Measurements from ENCODE around the gene PGA3.
"Not testable (repeated sequence)": the region's sequence is repeated elsewhere in the genome, so short reads cannot be mapped to it uniquely, and the experiment has no call there.

PGA3 gene

DNA sequence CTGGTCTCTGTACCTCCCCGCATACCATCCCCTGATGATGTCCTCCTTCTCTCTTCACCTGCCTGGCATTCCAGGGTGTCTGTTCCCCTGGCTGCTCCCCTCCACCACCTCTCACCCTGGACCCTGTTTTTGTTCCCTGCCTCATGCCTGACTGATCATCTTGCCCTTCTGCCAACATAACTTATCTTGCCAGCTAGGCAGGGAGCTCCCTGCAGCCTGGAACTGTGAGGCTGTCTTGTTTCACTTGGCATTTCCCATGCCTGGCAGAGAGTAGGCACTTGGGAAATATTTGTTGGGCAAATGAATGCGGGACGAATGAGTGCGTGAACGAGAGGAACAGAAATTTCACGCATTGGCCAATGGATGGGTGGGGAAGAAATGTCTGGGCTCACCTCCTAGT lies 7.3 kb downstream of the PGA3 start:
- CTCF ChIA-PET; DNase-seq (ENCODE audit: low spot score); H3K27ac ChIP-seq; POLR2A ChIA-PET (ENCODE audit: low non-redundant PET): not testable (repeated sequence)

DNA sequence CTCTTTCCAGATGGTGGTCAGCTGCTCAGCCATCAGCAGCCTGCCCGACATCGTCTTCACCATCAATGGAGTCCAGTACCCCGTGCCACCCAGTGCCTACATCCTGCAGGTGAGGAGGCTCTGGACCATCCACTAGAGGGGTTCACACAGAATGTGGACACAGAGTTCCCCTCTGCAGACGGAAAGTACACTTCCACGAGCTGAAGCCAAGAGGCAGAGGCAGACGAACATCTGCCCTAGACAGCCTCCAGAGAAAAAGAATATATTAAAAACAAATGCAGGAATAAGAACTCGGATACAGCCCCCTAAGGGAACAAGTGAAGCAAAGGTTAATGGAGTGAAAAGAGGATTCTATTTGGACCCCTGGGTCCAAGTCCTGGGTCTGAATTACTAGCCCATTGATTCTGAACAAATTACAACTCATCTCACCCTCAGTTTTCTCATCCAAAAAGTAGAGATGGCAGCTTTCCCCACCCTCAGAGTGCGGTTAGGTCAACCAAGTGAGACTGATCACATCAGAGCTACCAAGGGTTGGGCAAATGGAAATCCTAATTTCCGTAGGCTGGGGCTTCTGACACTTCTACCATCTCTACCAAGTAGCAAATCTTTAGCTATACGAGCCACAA lies 8.1 kb downstream of the PGA3 start:
- DNase-seq (ENCODE audit: low spot score); H3K27ac ChIP-seq; CTCF ChIA-PET; POLR2A ChIA-PET (ENCODE audit: low non-redundant PET): not testable (repeated sequence)

DNA sequence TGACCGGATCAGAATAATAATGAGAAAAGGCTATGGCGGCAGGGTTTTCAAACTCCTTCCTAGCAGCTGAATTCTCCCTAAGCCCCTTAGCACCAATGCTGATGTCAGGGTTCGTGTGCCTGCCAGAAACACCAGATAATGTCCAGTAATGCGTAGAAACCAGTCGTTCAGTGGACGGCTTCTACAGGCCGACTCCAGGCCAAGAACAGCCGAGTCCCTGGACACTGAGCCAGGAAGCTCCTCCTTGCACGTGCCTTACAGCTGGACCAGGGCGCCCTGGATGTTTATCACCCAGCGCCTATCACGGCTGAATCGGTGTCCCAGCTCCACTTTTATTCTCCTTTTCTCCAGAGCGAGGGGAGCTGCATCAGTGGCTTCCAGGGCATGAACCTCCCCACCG lies 8.9 kb downstream of the PGA3 start:
- POLR2A ChIA-PET (ENCODE audit: low non-redundant PET); DNase-seq (ENCODE audit: low spot score); H3K27ac ChIP-seq; CTCF ChIA-PET: not testable (repeated sequence)

DNA sequence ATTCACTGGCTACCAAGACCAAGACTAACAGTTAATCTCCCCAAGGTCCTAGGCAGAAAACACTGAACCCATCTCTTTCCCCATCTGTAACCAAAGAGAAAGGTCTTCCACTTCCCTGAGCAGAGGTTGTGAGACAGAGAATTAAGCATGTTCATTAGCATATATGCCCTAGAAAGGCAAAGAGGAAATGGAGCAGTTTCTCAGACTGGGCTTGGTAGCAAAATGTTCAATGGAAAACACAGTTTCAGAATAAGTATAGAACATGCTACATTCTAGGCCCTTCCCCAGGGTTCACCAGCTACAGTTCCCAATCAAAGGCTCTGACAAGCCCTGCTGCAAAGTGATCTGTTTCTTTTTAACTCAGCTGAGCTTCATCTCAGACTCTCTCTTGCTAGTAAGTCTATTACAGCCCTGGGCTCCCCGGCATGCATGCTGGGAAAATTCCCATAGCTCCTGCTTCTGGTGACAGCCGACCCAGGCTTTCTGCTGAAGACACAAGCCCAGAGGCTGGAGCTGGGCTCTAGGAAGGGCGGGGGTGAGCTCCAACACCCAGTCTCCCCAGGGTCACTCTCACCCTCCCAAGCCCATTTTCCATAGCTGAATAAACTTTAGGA lies 10.5 kb downstream of the PGA3 start:
- not testable (repeated sequence) for DNase-seq (ENCODE audit: low spot score)

DNA sequence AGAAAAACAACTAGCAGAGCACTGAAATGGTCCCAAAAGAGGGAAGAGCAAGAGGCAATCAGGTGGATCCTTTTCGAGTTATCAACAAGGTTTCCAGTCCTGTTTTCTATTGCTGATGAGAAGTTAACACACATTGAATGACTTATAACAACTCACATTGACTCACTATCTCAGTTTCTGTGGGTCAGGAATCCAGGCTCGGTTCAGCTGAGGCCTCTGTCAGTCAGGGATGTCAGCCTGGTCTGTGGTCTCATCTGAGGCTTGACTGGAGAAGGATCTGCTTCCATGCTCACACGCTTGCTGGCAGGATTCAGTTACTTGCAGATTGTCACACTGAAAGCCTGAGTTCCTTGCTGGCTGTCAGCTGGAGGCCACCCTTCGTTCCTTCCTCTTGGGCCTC lies 15.0 kb downstream of the PGA3 start:
- DNase-seq (ENCODE audit: low spot score); H3K27ac ChIP-seq; POLR2A ChIA-PET (ENCODE audit: low non-redundant PET); CTCF ChIA-PET: not testable (repeated sequence)

More for the DNA sequence above, 10.5 kb downstream of the PGA3 start:
- H3K27ac ChIP-seq; POLR2A ChIA-PET (ENCODE audit: low non-redundant PET); CTCF ChIA-PET: not testable (repeated sequence)

DNA sequence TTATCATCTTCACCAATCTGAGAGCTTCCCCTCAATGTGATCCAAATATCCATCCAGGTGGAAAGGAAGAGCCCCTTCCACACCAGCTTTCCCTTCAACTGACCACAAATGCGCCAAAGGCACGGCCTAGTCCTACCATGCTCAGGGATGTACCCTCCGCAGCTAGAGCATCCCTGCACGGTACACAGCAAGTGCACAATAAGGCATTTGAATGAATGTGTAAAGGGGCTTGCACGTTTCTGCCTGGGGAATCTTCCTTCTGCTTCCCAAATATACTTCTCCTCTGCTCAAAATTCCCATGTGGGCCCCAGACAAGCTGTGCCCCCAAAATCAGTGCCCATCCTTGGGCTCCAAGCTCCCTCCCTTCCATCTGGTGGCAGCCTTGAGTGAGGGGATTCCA lies 15.7 kb downstream of the PGA3 start:
- POLR2A ChIA-PET (ENCODE audit: low non-redundant PET); H3K27ac ChIP-seq; DNase-seq (ENCODE audit: low spot score); CTCF ChIA-PET: not testable (repeated sequence)

DNA sequence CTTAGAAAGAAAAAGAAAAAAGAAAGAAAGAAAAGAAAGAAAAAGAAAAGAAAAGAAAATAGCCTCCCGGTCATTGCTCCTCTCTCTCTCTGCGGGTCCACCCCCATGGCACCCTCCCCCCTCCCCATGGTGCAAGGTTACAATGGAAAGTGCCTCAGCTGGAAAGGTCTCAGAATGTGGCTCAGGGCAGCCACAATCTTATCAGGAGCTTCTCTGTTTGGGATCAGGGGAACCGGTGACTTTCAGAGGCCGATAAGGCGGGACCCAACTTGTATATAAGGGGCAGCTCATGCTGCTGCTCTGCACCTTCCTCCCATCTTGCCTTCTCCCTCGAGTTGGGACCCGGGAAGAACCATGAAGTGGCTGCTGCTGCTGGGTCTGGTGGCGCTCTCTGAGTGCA lies 18.7 kb downstream of the PGA3 start, which contains the start of gene PGA4:
Gene PGA4, plus strand, starts transcription at position 301 of the 400 bp plus-strand sequence. Its CDS starts 54 bp downstream, at position 355.
- H3K27ac ChIP-seq; POLR2A ChIA-PET (ENCODE audit: low non-redundant PET); CTCF ChIA-PET; DNase-seq (ENCODE audit: low spot score): not testable (repeated sequence)

DNA sequence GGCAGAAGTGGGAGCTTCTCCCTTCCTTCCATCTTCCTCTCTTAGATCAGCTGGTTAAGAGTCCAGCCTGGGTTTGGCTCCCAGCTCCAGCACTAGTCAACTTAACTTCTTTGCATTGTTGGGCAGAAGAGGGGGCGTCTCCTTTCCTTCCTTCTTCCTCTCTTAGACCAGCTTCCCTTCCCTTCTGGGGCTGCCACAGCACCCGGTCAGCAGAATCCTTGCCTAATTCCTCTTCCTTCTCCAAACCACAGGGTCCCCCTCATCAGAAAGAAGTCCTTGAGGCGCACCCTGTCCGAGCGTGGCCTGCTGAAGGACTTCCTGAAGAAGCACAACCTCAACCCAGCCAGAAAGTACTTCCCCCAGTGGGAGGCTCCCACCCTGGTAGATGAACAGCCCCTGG lies 19.4 kb downstream of the PGA3 start:
- POLR2A ChIA-PET (ENCODE audit: low non-redundant PET); CTCF ChIA-PET: not testable (repeated sequence)

DNA sequence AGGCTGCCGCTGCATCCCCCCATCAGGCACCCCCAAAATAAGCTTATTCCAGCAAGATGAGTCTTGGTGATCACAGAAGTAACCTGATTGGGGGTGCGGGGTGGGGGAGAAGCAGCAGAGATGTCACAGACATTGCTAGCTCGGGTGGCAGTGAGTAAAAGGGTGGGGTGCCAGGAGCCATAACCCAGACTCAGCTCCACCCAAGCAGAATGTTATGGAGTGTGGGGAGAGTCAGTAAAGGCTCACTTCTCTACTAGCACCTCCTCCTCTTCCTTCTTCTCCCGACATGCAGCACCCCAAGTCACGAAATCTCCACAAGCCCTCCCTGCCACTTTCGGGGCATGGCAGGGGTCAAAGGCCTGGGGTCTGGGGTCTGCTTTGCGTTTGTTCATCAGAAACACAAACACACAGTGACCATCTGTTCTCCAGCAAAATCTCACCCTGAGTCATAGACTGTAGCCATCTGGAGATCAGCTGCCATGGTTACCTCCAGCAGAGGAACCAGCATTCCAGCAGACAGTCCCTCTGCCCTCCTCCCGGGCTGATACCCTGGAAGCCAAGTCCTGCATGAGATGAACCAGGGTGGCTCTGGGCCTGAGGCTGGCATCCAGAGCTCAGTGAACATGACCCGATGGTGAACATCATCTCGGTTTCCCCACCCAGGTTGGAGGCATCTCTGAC lies 23.3 kb downstream of the PGA3 start:
- POLR2A ChIA-PET (ENCODE audit: low non-redundant PET); CTCF ChIA-PET; H3K27ac ChIP-seq; DNase-seq (ENCODE audit: low spot score): not testable (repeated sequence)

More for the DNA sequence above, 19.4 kb downstream of the PGA3 start:
- not testable (repeated sequence) for H3K27ac ChIP-seq; DNase-seq (ENCODE audit: low spot score)

DNA sequence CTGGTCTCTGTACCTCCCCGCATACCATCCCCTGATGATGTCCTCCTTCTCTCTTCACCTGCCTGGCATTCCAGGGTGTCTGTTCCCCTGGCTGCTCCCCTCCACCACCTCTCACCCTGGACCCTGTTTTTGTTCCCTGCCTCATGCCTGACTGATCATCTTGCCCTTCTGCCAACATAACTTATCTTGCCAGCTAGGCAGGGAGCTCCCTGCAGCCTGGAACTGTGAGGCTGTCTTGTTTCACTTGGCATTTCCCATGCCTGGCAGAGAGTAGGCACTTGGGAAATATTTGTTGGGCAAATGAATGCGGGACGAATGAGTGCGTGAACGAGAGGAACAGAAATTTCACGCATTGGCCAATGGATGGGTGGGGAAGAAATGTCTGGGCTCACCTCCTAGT lies 26.1 kb downstream of the PGA3 start:
- POLR2A ChIA-PET (ENCODE audit: low non-redundant PET); DNase-seq (ENCODE audit: low spot score); CTCF ChIA-PET; H3K27ac ChIP-seq: not testable (repeated sequence)

DNA sequence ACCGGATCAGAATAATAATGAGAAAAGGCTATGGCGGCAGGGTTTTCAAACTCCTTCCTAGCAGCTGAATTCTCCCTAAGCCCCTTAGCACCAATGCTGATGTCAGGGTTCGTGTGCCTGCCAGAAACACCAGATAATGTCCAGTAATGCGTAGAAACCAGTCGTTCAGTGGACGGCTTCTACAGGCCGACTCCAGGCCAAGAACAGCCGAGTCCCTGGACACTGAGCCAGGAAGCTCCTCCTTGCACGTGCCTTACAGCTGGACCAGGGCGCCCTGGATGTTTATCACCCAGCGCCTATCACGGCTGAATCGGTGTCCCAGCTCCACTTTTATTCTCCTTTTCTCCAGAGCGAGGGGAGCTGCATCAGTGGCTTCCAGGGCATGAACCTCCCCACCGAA lies 27.7 kb downstream of the PGA3 start:
- DNase-seq (ENCODE audit: low spot score); CTCF ChIA-PET: not testable (repeated sequence)

DNA sequence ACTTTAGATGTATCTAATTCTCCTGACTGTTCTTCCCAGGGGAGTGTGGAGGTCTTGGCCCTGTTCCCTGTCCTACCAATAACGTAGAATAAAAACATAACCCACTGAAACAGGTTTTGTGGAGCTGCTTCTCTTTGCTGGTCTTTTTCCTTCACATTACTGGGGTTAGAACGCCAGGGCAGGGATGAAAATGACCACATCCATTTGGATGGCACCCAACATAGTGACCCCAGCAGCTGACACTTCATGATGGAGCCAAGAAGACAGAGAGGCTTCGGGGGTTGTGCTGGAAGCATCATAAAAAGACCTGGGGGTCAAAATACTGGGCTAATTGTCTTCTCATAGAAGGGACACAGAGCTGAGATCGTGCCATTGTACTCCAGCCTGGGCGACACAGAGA lies 28.3 kb downstream of the PGA3 start:
- POLR2A ChIA-PET (ENCODE audit: low non-redundant PET); CTCF ChIA-PET; DNase-seq (ENCODE audit: low spot score); H3K27ac ChIP-seq: not testable (repeated sequence)

More for the DNA sequence above, 27.7 kb downstream of the PGA3 start:
- POLR2A ChIA-PET (ENCODE audit: low non-redundant PET); H3K27ac ChIP-seq: not testable (repeated sequence)

DNA sequence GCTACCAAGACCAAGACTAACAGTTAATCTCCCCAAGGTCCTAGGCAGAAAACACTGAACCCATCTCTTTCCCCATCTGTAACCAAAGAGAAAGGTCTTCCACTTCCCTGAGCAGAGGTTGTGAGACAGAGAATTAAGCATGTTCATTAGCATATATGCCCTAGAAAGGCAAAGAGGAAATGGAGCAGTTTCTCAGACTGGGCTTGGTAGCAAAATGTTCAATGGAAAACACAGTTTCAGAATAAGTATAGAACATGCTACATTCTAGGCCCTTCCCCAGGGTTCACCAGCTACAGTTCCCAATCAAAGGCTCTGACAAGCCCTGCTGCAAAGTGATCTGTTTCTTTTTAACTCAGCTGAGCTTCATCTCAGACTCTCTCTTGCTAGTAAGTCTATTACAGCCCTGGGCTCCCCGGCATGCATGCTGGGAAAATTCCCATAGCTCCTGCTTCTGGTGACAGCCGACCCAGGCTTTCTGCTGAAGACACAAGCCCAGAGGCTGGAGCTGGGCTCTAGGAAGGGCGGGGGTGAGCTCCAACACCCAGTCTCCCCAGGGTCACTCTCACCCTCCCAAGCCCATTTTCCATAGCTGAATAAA lies 29.3 kb downstream of the PGA3 start:
- POLR2A ChIA-PET (ENCODE audit: low non-redundant PET); H3K27ac ChIP-seq; CTCF ChIA-PET; DNase-seq (ENCODE audit: low spot score): not testable (repeated sequence)

DNA sequence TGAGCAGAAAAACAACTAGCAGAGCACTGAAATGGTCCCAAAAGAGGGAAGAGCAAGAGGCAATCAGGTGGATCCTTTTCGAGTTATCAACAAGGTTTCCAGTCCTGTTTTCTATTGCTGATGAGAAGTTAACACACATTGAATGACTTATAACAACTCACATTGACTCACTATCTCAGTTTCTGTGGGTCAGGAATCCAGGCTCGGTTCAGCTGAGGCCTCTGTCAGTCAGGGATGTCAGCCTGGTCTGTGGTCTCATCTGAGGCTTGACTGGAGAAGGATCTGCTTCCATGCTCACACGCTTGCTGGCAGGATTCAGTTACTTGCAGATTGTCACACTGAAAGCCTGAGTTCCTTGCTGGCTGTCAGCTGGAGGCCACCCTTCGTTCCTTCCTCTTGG lies 33.8 kb downstream of the PGA3 start:
- DNase-seq (ENCODE audit: low spot score); CTCF ChIA-PET; POLR2A ChIA-PET (ENCODE audit: low non-redundant PET); H3K27ac ChIP-seq: not testable (repeated sequence)

DNA sequence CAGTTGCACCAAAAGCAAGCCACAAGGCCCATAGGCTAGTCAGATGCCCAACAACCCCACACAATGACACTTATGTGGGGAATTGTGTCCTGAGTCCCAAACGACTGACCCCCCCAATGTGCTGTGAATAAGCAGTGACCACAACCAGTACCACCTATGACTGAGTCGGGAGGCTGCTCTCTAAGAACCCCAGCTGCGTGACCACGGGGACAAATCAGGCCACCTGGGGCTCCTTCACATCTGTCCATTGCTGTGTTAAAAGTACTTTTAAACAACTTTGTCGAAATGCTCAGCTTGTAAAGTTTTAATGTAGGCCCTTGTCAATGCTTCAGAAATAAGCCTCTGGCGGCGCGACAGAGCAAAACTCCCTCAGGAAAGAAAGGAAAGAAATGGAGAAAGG lies 37.0 kb downstream of the PGA3 start:
- H3K27ac ChIP-seq; POLR2A ChIA-PET (ENCODE audit: low non-redundant PET); DNase-seq (ENCODE audit: low spot score); CTCF ChIA-PET: not testable (repeated sequence)

DNA sequence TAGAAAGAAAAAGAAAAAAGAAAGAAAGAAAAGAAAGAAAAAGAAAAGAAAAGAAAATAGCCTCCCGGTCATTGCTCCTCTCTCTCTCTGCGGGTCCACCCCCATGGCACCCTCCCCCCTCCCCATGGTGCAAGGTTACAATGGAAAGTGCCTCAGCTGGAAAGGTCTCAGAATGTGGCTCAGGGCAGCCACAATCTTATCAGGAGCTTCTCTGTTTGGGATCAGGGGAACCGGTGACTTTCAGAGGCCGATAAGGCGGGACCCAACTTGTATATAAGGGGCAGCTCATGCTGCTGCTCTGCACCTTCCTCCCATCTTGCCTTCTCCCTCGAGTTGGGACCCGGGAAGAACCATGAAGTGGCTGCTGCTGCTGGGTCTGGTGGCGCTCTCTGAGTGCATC lies 37.6 kb downstream of the PGA3 start, which contains the start of gene PGA5:
Gene PGA5, plus strand, starts transcription at position 301 of the 400 bp plus-strand sequence. Its CDS starts 52 bp downstream, at position 353.
- CTCF ChIA-PET; DNase-seq (ENCODE audit: low spot score); H3K27ac ChIP-seq; POLR2A ChIA-PET (ENCODE audit: low non-redundant PET): not testable (repeated sequence)

DNA sequence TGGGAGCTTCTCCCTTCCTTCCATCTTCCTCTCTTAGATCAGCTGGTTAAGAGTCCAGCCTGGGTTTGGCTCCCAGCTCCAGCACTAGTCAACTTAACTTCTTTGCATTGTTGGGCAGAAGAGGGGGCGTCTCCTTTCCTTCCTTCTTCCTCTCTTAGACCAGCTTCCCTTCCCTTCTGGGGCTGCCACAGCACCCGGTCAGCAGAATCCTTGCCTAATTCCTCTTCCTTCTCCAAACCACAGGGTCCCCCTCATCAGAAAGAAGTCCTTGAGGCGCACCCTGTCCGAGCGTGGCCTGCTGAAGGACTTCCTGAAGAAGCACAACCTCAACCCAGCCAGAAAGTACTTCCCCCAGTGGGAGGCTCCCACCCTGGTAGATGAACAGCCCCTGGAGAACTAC lies 38.2 kb downstream of the PGA3 start:
- H3K27ac ChIP-seq; POLR2A ChIA-PET (ENCODE audit: low non-redundant PET); CTCF ChIA-PET; DNase-seq (ENCODE audit: low spot score): not testable (repeated sequence)
